K562 (cell line): ENCODE results near the gene DLG4. TPM values are rescaled to one million over a fixed set of nuclear protein-coding genes. Genes with fewer than 3 reads are reported as not detected.

Experiments
- ATF3 ChIP-seq, 2 experiments: fragments of 450-650 bp in 1 of 2; sonication (generic) in 1 of 2; formaldehyde crosslinking in 1 of 2; IDR thresholded peaks in 1 of 2; conservative IDR thresholded peaks in 1 of 2; 2 replicates each; pipeline versions ENCODE4 v1.6.1 to v1.8.1; 2016 to 2023; ENCODE audit warnings: mild to moderate bottlenecking in 2 of 2, moderate library complexity in 2 of 2, inconsistent platforms in 1 of 2, missing genetic modification reagents in 1 of 2
- CBFA2T2 ChIP-seq: fragments of 450-650 bp; conservative IDR thresholded peaks from 2 replicates; pipeline ENCODE4 v1.6.1; 2017; ENCODE audit warnings: mild to moderate bottlenecking
- CXXC5 ChIP-seq: fragments of 250-450 bp; sonication (Bioruptor Pico); IDR thresholded peaks from 2 replicates; pipeline ENCODE4 v1.8.0; 2022; ENCODE audit warnings: inconsistent platforms, mild to moderate bottlenecking, moderate library complexity
- EGR1 ChIP-seq: fragments of 450-650 bp; conservative IDR thresholded peaks from 2 replicates; pipeline ENCODE4 v1.6.1; 2017; ENCODE audit warnings: mild to moderate bottlenecking
- GTF2A2 ChIP-seq: IDR thresholded peaks from 2 replicates; pipeline ENCODE4 v1.6.1; 2016; ENCODE audit warnings: mild to moderate bottlenecking, missing genetic modification characterization, missing compliant biosample characterization
- HEY1 ChIP-seq: fragments of 250-450 bp; sonication (Bioruptor Pico); IDR thresholded peaks from 2 replicates; pipeline ENCODE4 v1.5.0; 2020; ENCODE audit warnings: mild to moderate bottlenecking, moderate library complexity, borderline replicate concordance
- MBD2 ChIP-seq: sonication (generic); IDR thresholded peaks from 2 replicates; pipeline ENCODE4 v1.6.1; 2016; ENCODE audit warnings: low read depth, borderline replicate concordance
- MIER1 ChIP-seq: fragments of 450-650 bp; IDR thresholded peaks from 2 replicates; pipeline ENCODE4 v1.6.1; 2016; ENCODE audit warnings: antibody characterized with exemption, mild to moderate bottlenecking, low read depth
- NR1H2 ChIP-seq: sonication (generic); formaldehyde crosslinking; IDR thresholded peaks from 2 replicates; pipeline ENCODE4 v1.4.0; 2020; ENCODE audit warnings: mild to moderate bottlenecking, missing genetic modification reagents
- POLR2A ChIP-seq: fragments of 450-650 bp; conservative IDR thresholded peaks from 2 replicates; pipeline ENCODE4 v1.6.1; 2016
- RBM39 ChIP-seq: fragments of 200-400 bp; formaldehyde crosslinking; optimal IDR thresholded peaks from 2 replicates; pipeline ENCODE3; 2018; ENCODE audit warnings: low read depth, low read length
- SREBF1 ChIP-seq: fragments of 150-350 bp; IDR thresholded peaks from 2 replicates; pipeline ENCODE4 v1.6.1; 2014; ENCODE audit warnings: antibody characterized with exemption, low read depth, low read length, borderline replicate concordance
- SRSF1 ChIP-seq: fragments of 200-400 bp; formaldehyde crosslinking; IDR thresholded peaks from 2 replicates; pipeline ENCODE4 v1.6.1; 2017; ENCODE audit warnings: mild to moderate bottlenecking, low read depth, low read length, moderate library complexity
- ZNF212 ChIP-seq: fragments of 450-650 bp; formaldehyde crosslinking; IDR thresholded peaks from 2 replicates; pipeline ENCODE4 v1.4.0; 2020; ENCODE audit warnings: mild to moderate bottlenecking
- polyA plus RNA-seq, 8 experiments: library from polyadenylated mRNA; depleted of rRNA in 4 of 8; stranded (reverse) in 5 of 8; unstranded in 3 of 8; fragments of >200 nt; fragmentation: Nextera tagmentation in 2 of 8; fragmentation: Illumina TruSeq in 1 of 8; extraction: Ambion mirVana in 2 of 8; extraction: Trizol in 1 of 8; gene quantifications; 2 replicates each; pipeline versions ENCODE4 v1.2.1 to v1.2.3, GENCODE V29; 2011 to 2014; ENCODE audit warnings: inconsistent platforms in 1 of 8, missing spikeins in 1 of 8
- total RNA-seq, 7 experiments: library from RNA; depleted of rRNA in 6 of 7; stranded (reverse); fragments of >200 nt in 6 of 7; fragmentation: Illumina TruSeq in 2 of 7; extraction: Trizol in 2 of 7; gene quantifications; 2 replicates each; pipeline versions ENCODE4 v1.2.1 to v1.2.3, GENCODE V29; 2011 to 2021; ENCODE audit warnings: low replicate concordance in 1 of 7
- TF ChIP-seq, protein P1 (sequence below), 2 experiments: IDR thresholded peaks; 2 replicates each; pipeline ENCODE4 v1.6.1; 2011; ENCODE audit warnings: borderline replicate concordance in 1 of 2, control low read depth in 1 of 2, low read depth in 1 of 2, low read length in 1 of 2, mild to moderate bottlenecking in 1 of 2, mixed read lengths in 1 of 2, moderate library complexity in 1 of 2; ENCODE audit not compliant: insufficient read depth in 1 of 2, insufficient read length in 1 of 2, poor library complexity in 1 of 2, severe bottlenecking in 1 of 2; ENCODE audit errors: extremely low read depth in 1 of 2
- TF ChIP-seq, protein P2 (sequence below): fragments of 250-450 bp; sonication (Bioruptor Pico); IDR thresholded peaks from 2 replicates; pipeline ENCODE4 v1.4.0; 2020
- TF ChIP-seq, protein P3 (sequence below): IDR thresholded peaks from 2 replicates; pipeline ENCODE4 v1.6.1; 2016; ENCODE audit warnings: missing genetic modification characterization, missing compliant biosample characterization

DLG4 gene
- total and polyA plus RNA-seq, 9 of the 15 experiments (the other 6 are each of a cell fraction or from before 2014, with no cell fraction given): 0.03 to 12.0 (median 4.1) TPM

DNA sequence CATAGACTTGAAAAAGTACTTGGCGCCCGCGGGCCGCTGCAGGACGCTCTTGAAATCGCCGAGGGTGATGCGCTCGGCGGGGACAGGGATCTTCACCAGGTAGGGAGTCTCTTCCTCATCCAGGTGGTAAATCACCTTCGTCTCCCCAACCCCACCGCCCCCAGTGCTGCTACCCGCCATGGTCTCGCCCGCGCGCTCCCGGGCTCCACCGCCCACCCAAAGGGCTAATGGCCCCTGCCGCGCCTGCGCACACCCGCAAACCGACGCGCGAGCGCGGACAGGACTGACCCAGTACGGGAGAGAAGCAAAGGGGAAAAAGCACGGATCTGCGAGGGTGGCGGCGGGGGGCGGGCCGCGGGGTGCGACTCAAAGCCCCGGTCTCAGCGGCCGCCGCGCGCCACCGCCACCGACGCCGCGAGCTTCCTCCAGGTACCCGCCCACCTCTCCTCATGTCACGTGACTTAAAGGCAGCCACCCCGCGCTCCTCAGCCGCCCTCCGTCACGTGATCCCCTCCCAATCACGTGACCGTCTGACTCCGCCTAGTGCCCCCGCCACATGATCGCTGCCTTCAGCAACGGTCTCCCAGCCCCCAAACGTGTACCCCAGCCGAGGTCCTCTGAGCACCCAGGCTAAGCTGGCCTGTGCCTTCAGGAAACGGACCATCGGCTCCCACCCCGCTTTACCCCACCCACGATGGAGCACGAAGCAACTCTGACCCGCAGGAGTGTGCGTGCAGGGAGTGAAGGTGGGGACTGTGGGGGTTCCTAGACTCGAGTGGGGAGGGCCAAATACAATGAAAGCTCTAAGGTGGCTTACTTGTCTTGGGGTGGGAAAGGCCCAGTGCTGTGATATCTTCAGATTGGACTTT is 14.7 kb upstream of the DLG4 start, which contains the start of gene DVL2 (continued):
- TF ChIP-seq, protein P1, sequence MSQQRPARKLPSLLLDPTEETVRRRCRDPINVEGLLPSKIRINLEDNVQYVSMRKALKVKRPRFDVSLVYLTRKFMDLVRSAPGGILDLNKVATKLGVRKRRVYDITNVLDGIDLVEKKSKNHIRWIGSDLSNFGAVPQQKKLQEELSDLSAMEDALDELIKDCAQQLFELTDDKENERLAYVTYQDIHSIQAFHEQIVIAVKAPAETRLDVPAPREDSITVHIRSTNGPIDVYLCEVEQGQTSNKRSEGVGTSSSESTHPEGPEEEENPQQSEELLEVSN (IDR thresholded peaks at IDR 0.05; ENCODE audit: borderline replicate concordance in 1 of 2, extremely low read depth in 1 of 2, insufficient read depth in 1 of 2, insufficient read length in 1 of 2, low read depth in 1 of 2, low read length in 1 of 2, poor library complexity in 1 of 2, severe bottlenecking in 1 of 2): peak; percentile 64 to 89
- TF ChIP-seq ATF3 (IDR thresholded peaks at IDR 0.05): 0 out of 2 replicates have a peak, but pooled peaks have one; percentile 28
- no peak for TF ChIP-seq ATF3 (CRISPR knock-in tag; conservative IDR thresholded peaks at IDR 0.05)
- peak; percentile 88; the same call in 1 of the 2 replicates for TF ChIP-seq SREBF1
- TF ChIP-seq CBFA2T2: peak; percentile 100
- no peak for TF ChIP-seq SRSF1
- 0 out of 2 replicates have a peak, but pooled peaks have one; percentile 21 for TF ChIP-seq MBD2
- 0 out of 2 replicates have a peak, but pooled peaks have one; percentile 29 for TF ChIP-seq ZNF212 (CRISPR knock-in tag)
- no peak for TF ChIP-seq RBM39
- peak; percentile 87 for TF ChIP-seq CXXC5
- TF ChIP-seq POLR2A: peak; percentile 86
- peak; percentile 14; the same call in 1 of the 2 replicates for TF ChIP-seq HEY1 (CRISPR knock-in tag)
- TF ChIP-seq, protein P2, sequence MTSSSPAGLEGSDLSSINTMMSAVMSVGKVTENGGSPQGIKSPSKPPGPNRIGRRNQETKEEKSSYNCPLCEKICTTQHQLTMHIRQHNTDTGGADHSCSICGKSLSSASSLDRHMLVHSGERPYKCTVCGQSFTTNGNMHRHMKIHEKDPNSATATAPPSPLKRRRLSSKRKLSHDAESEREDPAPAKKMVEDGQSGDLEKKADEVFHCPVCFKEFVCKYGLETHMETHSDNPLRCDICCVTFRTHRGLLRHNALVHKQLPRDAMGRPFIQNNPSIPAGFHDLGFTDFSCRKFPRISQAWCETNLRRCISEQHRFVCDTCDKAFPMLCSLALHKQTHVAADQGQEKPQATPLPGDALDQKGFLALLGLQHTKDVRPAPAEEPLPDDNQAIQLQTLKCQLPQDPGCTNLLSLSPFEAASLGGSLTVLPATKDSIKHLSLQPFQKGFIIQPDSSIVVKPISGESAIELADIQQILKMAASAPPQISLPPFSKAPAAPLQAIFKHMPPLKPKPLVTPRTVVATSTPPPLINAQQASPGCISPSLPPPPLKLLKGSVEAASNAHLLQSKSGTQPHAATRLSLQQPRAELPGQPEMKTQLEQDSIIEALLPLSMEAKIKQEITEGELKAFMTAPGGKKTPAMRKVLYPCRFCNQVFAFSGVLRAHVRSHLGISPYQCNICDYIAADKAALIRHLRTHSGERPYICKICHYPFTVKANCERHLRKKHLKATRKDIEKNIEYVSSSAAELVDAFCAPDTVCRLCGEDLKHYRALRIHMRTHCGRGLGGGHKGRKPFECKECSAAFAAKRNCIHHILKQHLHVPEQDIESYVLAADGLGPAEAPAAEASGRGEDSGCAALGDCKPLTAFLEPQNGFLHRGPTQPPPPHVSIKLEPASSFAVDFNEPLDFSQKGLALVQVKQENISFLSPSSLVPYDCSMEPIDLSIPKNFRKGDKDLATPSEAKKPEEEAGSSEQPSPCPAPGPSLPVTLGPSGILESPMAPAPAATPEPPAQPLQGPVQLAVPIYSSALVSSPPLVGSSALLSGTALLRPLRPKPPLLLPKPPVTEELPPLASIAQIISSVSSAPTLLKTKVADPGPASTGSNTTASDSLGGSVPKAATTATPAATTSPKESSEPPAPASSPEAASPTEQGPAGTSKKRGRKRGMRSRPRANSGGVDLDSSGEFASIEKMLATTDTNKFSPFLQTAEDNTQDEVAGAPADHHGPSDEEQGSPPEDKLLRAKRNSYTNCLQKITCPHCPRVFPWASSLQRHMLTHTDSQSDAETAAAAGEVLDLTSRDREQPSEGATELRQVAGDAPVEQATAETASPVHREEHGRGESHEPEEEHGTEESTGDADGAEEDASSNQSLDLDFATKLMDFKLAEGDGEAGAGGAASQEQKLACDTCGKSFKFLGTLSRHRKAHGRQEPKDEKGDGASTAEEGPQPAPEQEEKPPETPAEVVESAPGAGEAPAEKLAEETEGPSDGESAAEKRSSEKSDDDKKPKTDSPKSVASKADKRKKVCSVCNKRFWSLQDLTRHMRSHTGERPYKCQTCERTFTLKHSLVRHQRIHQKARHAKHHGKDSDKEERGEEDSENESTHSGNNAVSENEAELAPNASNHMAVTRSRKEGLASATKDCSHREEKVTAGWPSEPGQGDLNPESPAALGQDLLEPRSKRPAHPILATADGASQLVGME (CRISPR knock-in tag): 0 out of 2 replicates have a peak, but pooled peaks have one; percentile 35
- TF ChIP-seq GTF2A2 (tag): no peak
- TF ChIP-seq MIER1: no peak
- TF ChIP-seq, protein P3, sequence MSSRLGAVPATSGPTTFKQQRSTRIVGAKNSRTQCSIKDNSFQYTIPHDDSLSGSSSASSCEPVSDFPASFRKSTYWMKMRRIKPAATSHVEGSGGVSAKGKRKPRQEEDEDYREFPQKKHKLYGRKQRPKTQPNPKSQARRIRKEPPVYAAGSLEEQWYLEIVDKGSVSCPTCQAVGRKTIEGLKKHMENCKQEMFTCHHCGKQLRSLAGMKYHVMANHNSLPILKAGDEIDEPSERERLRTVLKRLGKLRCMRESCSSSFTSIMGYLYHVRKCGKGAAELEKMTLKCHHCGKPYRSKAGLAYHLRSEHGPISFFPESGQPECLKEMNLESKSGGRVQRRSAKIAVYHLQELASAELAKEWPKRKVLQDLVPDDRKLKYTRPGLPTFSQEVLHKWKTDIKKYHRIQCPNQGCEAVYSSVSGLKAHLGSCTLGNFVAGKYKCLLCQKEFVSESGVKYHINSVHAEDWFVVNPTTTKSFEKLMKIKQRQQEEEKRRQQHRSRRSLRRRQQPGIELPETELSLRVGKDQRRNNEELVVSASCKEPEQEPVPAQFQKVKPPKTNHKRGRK: no peak
- peak; percentile 87 for TF ChIP-seq EGR1
- 0 out of 2 replicates have a peak, but pooled peaks have one; percentile 17 for TF ChIP-seq NR1H2 (CRISPR knock-in tag)
